GM12892 (cell line): ENCODE measurements around the gene GOLGA7B.

Experiments
- DNase-seq: peaks from one replicate; pipeline ENCODE4 v3.0.0; 2011; ENCODE audit not compliant: insufficient read length
- FAIRE-seq: peaks from 2 replicates; lab custom pipeline; 2011; peaks lifted over from hg19 to GRCh38; lab: Jason Lieb, UNC
- POLR2A ChIP-seq: IDR thresholded peaks from 2 replicates; pipeline ENCODE4 v1.6.1; 2011; ENCODE audit warnings: low read depth, low read length, control low read depth
- POLR2AphosphoS5 ChIP-seq: IDR thresholded peaks from 2 replicates; pipeline ENCODE4 v1.6.1; 2011; ENCODE audit warnings: low read depth, low read length, control low read depth
- TAF1 ChIP-seq: IDR thresholded peaks from 2 replicates; pipeline ENCODE4 v1.6.1; 2011; ENCODE audit warnings: low read depth, mild to moderate bottlenecking, control low read depth, low read length, borderline replicate concordance

Gene GOLGA7B

DNA sequence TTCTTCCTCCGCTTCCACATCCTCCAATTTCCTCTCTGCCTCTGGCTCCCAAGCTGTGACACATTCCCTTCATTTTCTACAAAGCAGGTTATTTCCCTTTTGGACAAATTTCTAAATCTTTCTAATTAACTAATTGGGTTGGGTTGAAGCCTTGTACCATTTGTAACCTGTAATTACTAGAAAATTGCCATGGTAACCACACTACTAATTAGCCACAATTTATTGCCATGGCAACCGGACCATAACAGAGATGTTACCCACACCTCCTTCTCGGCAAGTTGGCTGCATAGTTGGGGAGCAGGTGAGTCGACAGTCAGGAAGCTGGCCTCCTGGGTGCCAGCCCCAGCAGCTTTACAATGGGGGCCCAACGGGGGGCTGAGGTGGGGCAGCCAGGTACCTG lies 61.6 kb downstream of the GOLGA7B start:
- FAIRE-seq (no peak), DNase-seq (no peak)
- no peak for TF ChIP-seq POLR2A
- no peak for TF ChIP-seq TAF1
- no peak for TF ChIP-seq POLR2AphosphoS5

DNA sequence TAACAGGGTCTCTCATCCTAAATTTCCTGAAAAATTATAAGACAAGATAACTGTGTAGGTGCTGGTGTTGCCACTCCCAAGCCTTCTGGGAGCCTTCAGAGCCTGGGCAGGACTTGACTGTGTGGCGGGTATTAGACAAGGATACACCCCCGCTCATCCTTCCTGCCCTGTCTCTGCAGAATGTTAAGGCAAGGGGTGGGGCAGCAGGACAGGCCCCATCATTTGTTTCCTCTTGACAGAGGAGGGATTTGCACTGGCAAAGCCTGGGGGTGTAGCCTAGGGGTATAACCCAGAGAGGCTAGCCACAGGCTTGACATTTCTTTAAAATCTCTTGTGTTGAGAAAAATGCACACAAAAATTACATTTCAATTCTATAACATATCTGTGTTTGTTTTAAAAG lies 63.5 kb downstream of the GOLGA7B start:
- FAIRE-seq: no peak
- TF ChIP-seq POLR2AphosphoS5 (no peak), TAF1 (no peak), POLR2A (no peak)
- no peak for DNase-seq

GRCh38 chr10:97913614-97914013 lies 64.0 kb downstream of the GOLGA7B start:
- FAIRE-seq (no peak), DNase-seq (no peak)
- TF ChIP-seq POLR2AphosphoS5 (no peak), TAF1 (no peak), POLR2A (no peak)

- DNase-seq: no peak
- FAIRE-seq: no peak
- no peak for TF ChIP-seq POLR2AphosphoS5
- TF ChIP-seq POLR2A: no peak
- no peak for TF ChIP-seq TAF1
These were observed 64.7 kb downstream of the GOLGA7B start for GRCh38 chr10:97914171-97914836.

- no peak for TF ChIP-seq POLR2AphosphoS5
- TF ChIP-seq POLR2A: no peak
- no peak for TF ChIP-seq TAF1
- DNase-seq: peak; percentile 86
- FAIRE-seq: peak; percentile 84
These were observed 65.2 kb downstream of the GOLGA7B start for GRCh38 chr10:97914837-97915211.

DNA sequence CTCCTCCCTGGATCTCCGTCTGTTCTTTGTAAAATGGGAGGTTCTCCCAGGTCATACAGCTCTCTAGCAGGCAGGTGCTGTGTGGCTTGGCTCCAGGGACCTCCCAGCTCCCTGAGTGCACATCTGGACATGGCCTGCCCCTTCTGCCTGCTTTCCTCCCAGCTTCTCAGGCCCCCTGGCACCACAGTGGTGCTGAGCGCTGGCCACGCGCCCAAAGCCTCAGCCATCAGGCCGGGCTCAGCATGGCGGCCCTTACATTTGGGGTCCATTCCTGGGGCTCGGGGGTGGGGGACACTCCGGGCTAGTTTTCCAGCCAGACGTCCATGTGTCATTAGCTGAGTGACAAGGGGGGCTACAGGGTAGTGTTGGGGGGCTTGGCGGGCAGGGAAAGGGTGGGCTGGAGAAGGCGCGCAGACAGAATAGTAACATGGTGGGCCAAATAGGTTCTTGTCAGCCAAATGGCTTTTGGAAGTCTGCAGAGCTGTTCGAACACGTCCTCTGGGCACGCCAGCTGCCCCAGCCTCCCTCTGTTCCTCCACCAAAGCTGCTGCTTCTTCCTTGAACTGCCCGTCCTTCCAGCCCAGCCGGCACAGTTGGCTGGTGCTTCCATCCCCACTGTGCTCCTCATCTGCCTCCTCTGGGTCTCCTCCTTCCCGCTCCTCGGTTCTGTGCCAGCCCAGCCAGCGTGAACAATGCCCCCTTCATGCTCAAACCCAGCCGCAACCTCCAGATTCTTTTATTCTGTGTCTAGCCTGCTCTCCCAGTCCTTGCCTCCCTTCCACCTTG lies 65.9 kb downstream of the GOLGA7B start:
- no peak for FAIRE-seq
- DNase-seq: no peak
- no peak for TF ChIP-seq POLR2A
- no peak for TF ChIP-seq POLR2AphosphoS5
- TF ChIP-seq TAF1: no peak

- DNase-seq (no peak), FAIRE-seq (no peak)
- no peak for TF ChIP-seq TAF1
- no peak for TF ChIP-seq POLR2AphosphoS5
- no peak for TF ChIP-seq POLR2A
These were observed 66.9 kb downstream of the GOLGA7B start for GRCh38 chr10:97916586-97916985.

GRCh38 chr10:97919012-97919411 lies 69.4 kb downstream of the GOLGA7B start:
- DNase-seq (no peak), FAIRE-seq (no peak)
- TF ChIP-seq TAF1 (no peak), POLR2A (no peak), POLR2AphosphoS5 (no peak)

- DNase-seq: no peak
- no peak for TF ChIP-seq TAF1
- FAIRE-seq: no peak
These were observed 71.2 kb downstream of the GOLGA7B start for GRCh38 chr10:97920865-97921264.
